Measurements from ENCODE around the gene OR2T11. TPM values are rescaled to one million over a fixed set of nuclear protein-coding genes. Genes with fewer than 3 reads are reported as not detected.

The OR2T11 gene
- total and polyA plus RNA-seq, 4 donors: not detected

GRCh38 chr1:248611883-248612414 is 22.9 kb downstream of the OR2T11 start:
- H3K27ac ChIP-seq (ENCODE audit: low read depth in 1 of 2, low read length in 2 of 2): no peak overlapping the region
- TF ChIP-seq TAF1 (conservative IDR thresholded peaks at IDR 0.05) (no peak), YY1 (IDR thresholded peaks at IDR 0.05) (no peak), RXRA (IDR thresholded peaks at IDR 0.05) (no peak), JUND (IDR thresholded peaks at IDR 0.05) (no peak), FOXA2 (IDR thresholded peaks at IDR 0.05) (no peak), HNF4A (conservative IDR thresholded peaks at IDR 0.05) (no peak), MAX (IDR thresholded peaks at IDR 0.05) (no peak)
- TF ChIP-seq, protein P1, sequence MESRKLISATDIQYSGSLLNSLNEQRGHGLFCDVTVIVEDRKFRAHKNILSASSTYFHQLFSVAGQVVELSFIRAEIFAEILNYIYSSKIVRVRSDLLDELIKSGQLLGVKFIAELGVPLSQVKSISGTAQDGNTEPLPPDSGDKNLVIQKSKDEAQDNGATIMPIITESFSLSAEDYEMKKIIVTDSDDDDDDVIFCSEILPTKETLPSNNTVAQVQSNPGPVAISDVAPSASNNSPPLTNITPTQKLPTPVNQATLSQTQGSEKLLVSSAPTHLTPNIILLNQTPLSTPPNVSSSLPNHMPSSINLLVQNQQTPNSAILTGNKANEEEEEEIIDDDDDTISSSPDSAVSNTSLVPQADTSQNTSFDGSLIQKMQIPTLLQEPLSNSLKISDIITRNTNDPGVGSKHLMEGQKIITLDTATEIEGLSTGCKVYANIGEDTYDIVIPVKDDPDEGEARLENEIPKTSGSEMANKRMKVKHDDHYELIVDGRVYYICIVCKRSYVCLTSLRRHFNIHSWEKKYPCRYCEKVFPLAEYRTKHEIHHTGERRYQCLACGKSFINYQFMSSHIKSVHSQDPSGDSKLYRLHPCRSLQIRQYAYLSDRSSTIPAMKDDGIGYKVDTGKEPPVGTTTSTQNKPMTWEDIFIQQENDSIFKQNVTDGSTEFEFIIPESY (IDR thresholded peaks at IDR 0.05): no peak
- TF ChIP-seq, protein P2, sequence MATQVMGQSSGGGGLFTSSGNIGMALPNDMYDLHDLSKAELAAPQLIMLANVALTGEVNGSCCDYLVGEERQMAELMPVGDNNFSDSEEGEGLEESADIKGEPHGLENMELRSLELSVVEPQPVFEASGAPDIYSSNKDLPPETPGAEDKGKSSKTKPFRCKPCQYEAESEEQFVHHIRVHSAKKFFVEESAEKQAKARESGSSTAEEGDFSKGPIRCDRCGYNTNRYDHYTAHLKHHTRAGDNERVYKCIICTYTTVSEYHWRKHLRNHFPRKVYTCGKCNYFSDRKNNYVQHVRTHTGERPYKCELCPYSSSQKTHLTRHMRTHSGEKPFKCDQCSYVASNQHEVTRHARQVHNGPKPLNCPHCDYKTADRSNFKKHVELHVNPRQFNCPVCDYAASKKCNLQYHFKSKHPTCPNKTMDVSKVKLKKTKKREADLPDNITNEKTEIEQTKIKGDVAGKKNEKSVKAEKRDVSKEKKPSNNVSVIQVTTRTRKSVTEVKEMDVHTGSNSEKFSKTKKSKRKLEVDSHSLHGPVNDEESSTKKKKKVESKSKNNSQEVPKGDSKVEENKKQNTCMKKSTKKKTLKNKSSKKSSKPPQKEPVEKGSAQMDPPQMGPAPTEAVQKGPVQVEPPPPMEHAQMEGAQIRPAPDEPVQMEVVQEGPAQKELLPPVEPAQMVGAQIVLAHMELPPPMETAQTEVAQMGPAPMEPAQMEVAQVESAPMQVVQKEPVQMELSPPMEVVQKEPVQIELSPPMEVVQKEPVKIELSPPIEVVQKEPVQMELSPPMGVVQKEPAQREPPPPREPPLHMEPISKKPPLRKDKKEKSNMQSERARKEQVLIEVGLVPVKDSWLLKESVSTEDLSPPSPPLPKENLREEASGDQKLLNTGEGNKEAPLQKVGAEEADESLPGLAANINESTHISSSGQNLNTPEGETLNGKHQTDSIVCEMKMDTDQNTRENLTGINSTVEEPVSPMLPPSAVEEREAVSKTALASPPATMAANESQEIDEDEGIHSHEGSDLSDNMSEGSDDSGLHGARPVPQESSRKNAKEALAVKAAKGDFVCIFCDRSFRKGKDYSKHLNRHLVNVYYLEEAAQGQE (IDR thresholded peaks at IDR 0.05): no peak
- WGBS: 81% methylated on average over 4 of the region's 4 CpGs
- H3K4me3 ChIP-seq (ENCODE audit: low read depth in 1 of 3, low read length in 3 of 3): no peak overlapping the region
- H3K36me3 ChIP-seq (ENCODE audit: control insufficient read depth in 4 of 4, insufficient read depth in 3 of 4, low read depth in 1 of 4, low read length in 3 of 4): no peaks in the 10 kb centered on the region
- H3K4me1 ChIP-seq (ENCODE audit: control insufficient read depth in 4 of 4, insufficient read depth in 4 of 4, low read length in 3 of 4): no peaks in the 10 kb centered on the region
- peaks cover 0 to 2% (median 0%) of the 10 kb centered on the region in 4 donors for H3K27me3 ChIP-seq (ENCODE audit: control insufficient read depth in 4 of 4, insufficient read depth in 4 of 4, low read length in 3 of 4)
- no peaks in the 10 kb centered on the region for H3K9me3 ChIP-seq (ENCODE audit: control insufficient read depth in 4 of 4, low read length in 3 of 4)
- no peak overlapping the region for H3K9ac ChIP-seq (ENCODE audit: low read depth in 1 of 2, low read length in 2 of 2)
- no peak for DNase-seq (ENCODE audit: low spot score)

GRCh38 chr1:248610301-248610700 is 24.6 kb downstream of the OR2T11 start:
- no peaks in the 10 kb centered on the region for H3K9me3 ChIP-seq (ENCODE audit: control insufficient read depth in 4 of 4, low read length in 3 of 4)
- DNase-seq (ENCODE audit: low spot score): no peak
- H3K4me1 ChIP-seq (ENCODE audit: control insufficient read depth in 4 of 4, insufficient read depth in 4 of 4, low read length in 3 of 4): no peaks in the 10 kb centered on the region
- peaks cover 0 to 2% (median 0%) of the 10 kb centered on the region in 4 donors for H3K27me3 ChIP-seq (ENCODE audit: control insufficient read depth in 4 of 4, insufficient read depth in 4 of 4, low read length in 3 of 4)
- no peak overlapping the region for H3K4me3 ChIP-seq (ENCODE audit: low read depth in 1 of 3, low read length in 3 of 3)
- H3K9ac ChIP-seq (ENCODE audit: low read depth in 1 of 2, low read length in 2 of 2): no peak overlapping the region
- H3K36me3 ChIP-seq (ENCODE audit: control insufficient read depth in 4 of 4, insufficient read depth in 3 of 4, low read depth in 1 of 4, low read length in 3 of 4): no peaks in the 10 kb centered on the region
- 33% methylated on average over 3 of the region's 3 CpGs for WGBS
- H3K27ac ChIP-seq (ENCODE audit: low read depth in 1 of 2, low read length in 2 of 2): no peak overlapping the region
- TF ChIP-seq ATF3 (IDR thresholded peaks at IDR 0.05) (no peak), RAD21 (IDR thresholded peaks at IDR 0.05) (no peak), MAX (IDR thresholded peaks at IDR 0.05) (no peak)

- H3K4me3 ChIP-seq (ENCODE audit: low read depth in 1 of 3, low read length in 3 of 3): no peak overlapping the region
- H3K27me3 ChIP-seq (ENCODE audit: control insufficient read depth in 4 of 4, insufficient read depth in 4 of 4, low read length in 3 of 4): peaks cover 0 to 5% (median under 1%) of the 10 kb centered on the region in 4 donors
- no peak overlapping the region for H3K9ac ChIP-seq (ENCODE audit: low read depth in 1 of 2, low read length in 2 of 2)
- H3K36me3 ChIP-seq (ENCODE audit: control insufficient read depth in 4 of 4, insufficient read depth in 3 of 4, low read depth in 1 of 4, low read length in 3 of 4): no peaks in the 10 kb centered on the region
- no peaks in the 10 kb centered on the region for H3K4me1 ChIP-seq (ENCODE audit: control insufficient read depth in 4 of 4, insufficient read depth in 4 of 4, low read length in 3 of 4)
- no peak for DNase-seq (ENCODE audit: low spot score)
- H3K27ac ChIP-seq (ENCODE audit: low read depth in 1 of 2, low read length in 2 of 2): no peak overlapping the region
- peaks cover 0 to 3% (median 0%) of the 10 kb centered on the region in 4 donors for H3K9me3 ChIP-seq (ENCODE audit: control insufficient read depth in 4 of 4, low read length in 3 of 4)
- TF ChIP-seq SP1 (IDR thresholded peaks at IDR 0.05): no peak
- TF ChIP-seq JUND (IDR thresholded peaks at IDR 0.05): no peak
- TF ChIP-seq FOXA2 (IDR thresholded peaks at IDR 0.05): no peak
- TF ChIP-seq FOXA1 (IDR thresholded peaks at IDR 0.05): no peak
- TF ChIP-seq CTCF (IDR thresholded peaks at IDR 0.05; ENCODE audit: low read depth, low read length, missing input control): no peak
- no peak for TF ChIP-seq HNF4G (IDR thresholded peaks at IDR 0.05)
- TF ChIP-seq TAF1 (conservative IDR thresholded peaks at IDR 0.05): no peak
- 68% methylated on average over 8 of the region's 8 CpGs for WGBS
These were observed 35.5 kb downstream of the OR2T11 start for GRCh38 chr1:248599396-248599795.
